ENCODE data around the gene FOXP1.

Gene FOXP1

DNA sequence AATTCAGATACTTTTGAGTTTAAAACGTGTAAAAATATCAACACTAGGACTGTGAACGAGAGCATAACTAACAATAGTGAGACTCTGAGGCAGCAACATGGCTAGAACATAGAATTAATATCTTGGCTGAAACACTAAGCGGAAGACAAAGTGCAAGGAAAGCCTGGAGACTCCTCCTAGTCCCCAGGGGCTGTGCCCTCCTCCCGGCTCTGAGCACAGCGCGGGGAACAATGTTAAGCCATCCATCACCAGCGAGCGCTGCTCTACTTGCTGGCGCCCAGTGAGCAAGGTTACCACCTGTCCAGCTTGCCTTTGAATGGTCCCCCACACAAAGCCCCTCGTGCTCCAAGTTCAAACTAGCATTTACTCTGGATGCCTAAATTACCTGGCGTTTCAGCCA is 436.9 kb downstream of the FOXP1 start:
- DNase-seq (ENCODE audit: low spot score) = no peak

DNA sequence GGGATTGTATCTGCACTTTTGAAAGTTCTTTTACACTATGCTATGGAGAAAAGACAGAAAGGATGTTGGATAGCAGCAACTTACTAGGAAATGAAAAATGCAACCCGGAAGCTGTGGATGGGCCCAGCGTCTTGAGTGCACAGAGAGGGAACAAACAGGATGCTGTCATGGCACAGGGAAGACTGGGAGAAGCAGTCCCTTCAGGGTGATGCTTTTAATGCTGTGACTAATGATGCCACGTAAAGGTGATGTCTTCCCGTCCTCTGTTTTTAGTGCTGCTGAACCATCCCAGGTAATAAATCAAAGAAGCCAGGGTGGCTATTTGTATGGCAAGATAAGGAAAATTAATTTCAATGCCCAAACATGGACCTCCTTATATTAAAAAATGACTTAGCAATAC is 437.6 kb downstream of the FOXP1 start:
- no peak for DNase-seq (ENCODE audit: low spot score)

DNA sequence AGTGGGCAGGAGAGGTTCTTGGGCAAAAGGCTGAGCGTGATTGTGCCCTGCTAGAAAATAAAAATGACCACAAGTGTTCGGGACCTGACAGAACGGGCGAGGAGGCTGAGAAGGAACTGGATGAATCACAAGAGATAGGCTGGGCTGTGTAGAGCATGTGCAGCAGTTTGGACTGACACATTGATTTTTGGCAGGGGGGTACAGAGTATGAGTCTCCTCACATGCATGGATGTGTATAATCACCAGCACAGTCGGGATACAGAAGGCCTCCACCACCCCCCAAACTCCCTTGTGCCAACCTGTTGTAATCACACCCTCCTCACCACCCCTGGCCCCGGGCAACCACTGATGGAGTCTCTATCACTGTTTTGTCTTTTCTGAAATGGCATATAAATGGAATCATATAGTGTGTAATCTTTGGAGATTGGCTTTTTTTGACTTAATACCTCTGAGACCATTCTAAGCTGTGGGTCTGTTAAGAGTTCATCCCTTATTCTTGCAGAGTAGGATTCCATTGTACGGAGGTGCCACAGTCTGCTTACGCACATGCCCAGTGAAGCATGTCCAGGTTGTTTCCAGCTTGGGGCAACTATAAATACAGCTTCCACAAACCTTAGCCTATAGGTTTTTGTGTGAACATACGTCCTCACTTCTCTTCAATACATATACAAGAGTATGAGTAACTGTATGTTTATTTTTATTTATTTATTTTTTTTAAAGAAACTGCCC is 438.8 kb downstream of the FOXP1 start:
- no peak for DNase-seq (ENCODE audit: low spot score)

DNA sequence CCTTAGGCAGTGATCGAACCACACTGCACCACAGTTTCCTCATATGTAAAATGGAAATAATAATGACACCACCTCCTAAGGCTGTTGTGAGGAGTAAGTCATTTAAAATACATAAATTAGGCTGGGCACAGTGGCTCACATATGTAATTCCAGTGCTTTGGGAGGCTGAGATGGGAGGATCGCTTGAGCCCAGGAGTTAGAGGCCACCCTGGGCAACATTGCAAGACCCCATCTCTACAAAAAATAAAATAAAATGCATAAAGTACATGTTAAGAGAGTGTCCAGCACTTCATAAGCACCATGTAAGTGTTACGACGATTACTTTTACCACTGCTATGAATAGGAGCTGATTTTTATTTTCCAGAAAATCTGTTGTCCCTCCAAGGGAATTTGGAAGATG is 440.0 kb downstream of the FOXP1 start:
- DNase-seq (ENCODE audit: low spot score) = no peak

- no peak for DNase-seq (ENCODE audit: low spot score)
These were observed 440.9 kb downstream of the FOXP1 start for GRCh38 chr3:71142441-71143161.

DNA sequence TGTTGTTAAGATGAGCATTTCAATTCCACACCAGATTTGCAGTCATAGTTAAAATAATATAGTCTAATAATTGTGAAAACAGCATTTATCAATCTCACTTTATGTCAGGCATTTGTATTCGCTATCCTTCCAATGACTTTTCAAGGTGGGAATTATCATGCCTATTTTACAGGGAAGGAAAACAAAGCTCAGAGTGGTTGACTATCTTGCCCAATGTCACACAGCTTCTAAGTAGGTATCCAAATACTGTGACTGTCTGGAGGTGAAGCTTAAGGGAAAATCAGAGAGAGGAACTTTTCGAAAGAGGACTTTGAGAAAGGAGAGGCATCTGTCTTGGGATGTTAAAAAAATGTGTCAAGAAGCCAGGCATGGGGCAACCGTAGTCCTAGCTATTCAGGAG is 443.1 kb downstream of the FOXP1 start:
- DNase-seq (ENCODE audit: low spot score) = no peak

- DNase-seq (ENCODE audit: low spot score) = no peak
These were observed 444.0 kb downstream of the FOXP1 start for GRCh38 chr3:71139496-71139895.

DNA sequence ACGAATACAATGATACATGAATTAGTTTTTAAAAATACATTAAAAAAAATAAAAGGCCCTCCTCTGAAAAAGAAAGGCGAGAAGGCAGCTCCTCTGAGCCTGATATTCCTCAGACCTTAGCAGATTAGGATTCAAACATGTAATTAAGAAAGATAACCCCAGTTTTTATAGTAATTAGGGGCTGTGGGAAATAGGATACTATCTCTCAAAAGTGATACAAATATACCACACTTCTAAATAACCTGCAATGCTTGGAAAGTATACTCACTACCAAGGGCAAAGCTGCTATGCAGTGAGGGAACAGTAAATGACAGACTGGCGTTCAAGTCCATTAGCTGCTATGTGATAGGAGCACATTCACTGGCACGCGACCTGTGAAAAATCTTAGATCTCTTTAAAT is 445.1 kb downstream of the FOXP1 start:
- DNase-seq (ENCODE audit: low spot score) = no peak

- no peak for DNase-seq (ENCODE audit: low spot score)
These were observed 447.3 kb downstream of the FOXP1 start for GRCh38 chr3:71136276-71136675.

GRCh38 chr3:71135373-71136088 is 448.0 kb downstream of the FOXP1 start:
- DNase-seq (ENCODE audit: low spot score) = no peak

- DNase-seq (ENCODE audit: low spot score) = no peak
These were observed 449.0 kb downstream of the FOXP1 start for GRCh38 chr3:71134521-71134920.

- DNase-seq (ENCODE audit: low spot score) = no peak
These were observed 449.7 kb downstream of the FOXP1 start for GRCh38 chr3:71133865-71134264.

- DNase-seq (ENCODE audit: low spot score) = no peak
These were observed 450.4 kb downstream of the FOXP1 start for GRCh38 chr3:71132995-71133730.

DNA sequence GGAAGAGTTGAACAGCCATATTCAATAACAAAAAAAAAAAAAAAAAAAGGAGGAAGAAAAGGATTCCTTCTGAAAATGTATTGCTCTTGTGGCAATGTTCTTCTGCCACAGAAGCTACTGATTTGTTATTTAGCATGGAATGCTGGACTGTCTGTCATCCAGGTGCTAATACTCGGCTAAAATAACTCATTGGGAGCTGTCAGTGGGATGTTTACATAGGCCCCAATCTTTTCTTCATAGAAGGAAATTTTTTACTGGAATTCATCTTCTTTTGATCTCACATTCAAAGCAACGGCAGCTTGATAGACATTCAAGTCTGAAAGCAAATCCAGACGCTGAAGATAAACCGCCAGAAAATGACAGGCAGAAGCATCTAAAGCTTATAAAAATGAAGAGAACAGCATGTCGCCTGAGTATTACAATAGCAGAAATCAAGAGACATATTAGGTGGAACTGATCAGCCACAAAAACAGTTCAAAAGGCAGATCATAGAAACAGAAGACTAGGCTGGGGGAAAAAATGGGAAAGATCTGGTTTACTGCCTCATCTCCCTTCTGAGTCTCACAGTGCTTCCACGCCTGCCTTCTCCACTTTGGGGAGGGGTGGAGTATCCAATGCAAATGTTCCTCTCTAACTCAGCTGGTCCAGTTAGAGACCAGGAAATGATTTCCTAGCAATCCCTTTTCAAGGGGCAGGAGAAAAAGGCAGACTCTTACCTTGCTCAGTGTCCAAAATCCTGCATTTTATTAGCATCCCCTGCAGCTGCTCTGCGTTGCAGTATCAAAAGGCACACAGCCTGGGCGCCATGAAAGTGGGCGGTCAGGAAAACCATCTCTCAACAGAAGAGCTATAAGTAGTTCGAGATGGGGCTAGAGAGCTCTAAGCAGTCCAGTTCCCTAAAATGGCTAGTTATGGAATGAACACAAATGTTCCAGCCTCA is 451.9 kb downstream of the FOXP1 start:
- DNase-seq (ENCODE audit: low spot score) = no peak

DNA sequence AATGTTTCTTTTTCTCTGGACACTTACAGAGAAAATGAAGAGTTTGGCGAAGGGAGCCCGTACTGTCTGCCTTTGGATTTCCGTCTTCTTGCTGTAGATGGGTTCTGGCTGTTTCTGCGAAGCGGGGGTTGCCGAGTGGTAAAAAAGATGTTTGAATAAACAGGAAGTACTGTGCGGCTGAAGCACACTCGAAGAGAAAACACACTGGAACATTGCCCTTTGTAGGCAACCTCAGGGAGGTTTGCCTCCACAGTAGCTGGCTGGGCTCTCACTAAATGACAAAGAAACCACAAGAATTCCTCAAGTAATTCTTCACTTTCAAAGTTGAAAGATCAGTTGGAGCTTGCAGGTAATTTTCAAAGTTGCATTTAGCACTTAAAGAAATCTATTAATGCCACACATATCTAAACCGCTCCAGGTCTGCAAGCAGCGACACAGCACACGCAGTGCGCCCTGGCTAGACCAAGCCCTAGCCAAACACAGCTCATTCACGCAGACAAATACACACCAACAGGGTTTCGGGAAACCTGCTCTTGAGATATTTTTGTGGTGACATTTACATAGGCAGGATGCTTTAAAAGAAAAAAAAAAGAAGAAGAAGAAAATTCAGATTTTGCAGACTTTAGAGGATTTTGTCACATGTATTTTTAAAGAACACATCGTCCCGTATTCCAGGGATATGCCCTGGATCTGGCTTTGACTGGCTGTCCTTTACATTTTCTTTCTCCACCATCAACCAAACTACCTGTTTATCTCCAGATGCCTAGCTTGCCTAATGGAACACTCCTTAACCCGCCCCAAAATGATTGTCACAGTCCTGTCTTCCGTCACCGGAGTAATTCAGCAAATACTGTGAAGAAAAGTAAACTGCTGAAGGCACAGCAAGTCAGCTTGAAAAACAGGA is 452.8 kb downstream of the FOXP1 start:
- DNase-seq (ENCODE audit: low spot score) = peak; percentile 71

GRCh38 chr3:71129611-71130431 is 453.7 kb downstream of the FOXP1 start:
- DNase-seq (ENCODE audit: low spot score) = peak; percentile 53

DNA sequence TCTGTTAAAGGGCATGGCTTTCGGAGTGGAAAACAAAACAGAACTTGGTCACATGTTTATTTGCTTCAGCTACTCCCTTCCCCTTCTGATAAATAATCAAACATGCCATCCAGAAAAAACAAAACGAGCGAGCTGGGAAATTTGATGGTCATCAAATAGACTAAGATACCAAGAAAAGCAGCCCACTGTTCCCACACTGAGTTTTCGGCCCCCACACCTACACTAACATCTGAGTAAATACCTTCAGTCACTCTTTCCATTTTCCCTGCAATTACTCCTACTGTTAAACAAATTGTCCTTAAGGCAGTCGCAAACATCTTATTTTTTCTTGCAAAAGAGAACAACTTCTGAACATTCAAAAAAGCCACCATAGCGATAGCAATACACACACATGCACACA is 454.6 kb downstream of the FOXP1 start:
- peak; percentile 30 for DNase-seq (ENCODE audit: low spot score)

GRCh38 chr3:71127844-71128243 is 455.7 kb downstream of the FOXP1 start:
- no peak for DNase-seq (ENCODE audit: low spot score)

Measured in pons (tissue), 1 donor.